ENCODE results near the gene MTARC2. TPM values are rescaled to one million over a fixed set of nuclear protein-coding genes. Genes with fewer than 3 reads are reported as not detected.
A peak's percentile ranks its signal among the peaks of the same experiment; 100 is the strongest.

The MTARC2 gene
- total and polyA plus RNA-seq, 2 of the 13 experiments (the other 11 are each of a cell fraction or from before 2014, with no cell fraction given) = 8.5 to 10.1 TPM

DNA sequence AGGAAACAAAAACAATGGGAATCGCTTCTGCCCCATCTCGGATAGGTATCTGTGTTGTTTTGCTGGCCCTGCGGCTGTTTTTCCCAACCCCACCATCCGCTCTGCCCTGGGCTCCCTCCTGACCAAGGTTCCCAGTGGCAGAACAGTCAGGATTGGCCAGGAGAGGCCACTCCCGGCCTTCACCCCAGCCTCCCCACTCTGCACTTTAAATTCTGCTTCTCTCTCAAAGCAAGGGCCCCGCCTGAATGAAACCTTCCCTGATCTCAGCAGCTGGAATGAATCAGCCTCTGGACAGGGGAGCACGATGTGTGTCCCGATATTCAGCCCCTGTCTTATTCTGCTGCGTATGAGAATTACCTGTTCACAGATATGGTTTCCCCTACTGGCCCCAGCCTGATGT, 41.6 kb upstream of the MTARC2 start:
- ChIA-PET CTCF (ENCODE audit: low intra/inter-chr PET ratio, low total read pairs) (no interaction called here), POLR2A (no interaction called here)
- in situ Hi-C loops (cut with HindIII; ENCODE audit: extremely low pct_ligation_motif_present, low pct_unique_long_range_greater_than_20kb) (no loop called here), intact Hi-C loops (cut with micrococcal nuclease; ENCODE audit: unreplicated experiment) (no loop called here)
- Histone ChIP-seq H3K9ac (ENCODE audit: insufficient read depth, low read depth, low read length) (no peak overlapping the region), H3K27ac (ENCODE audit: extremely low read length, insufficient read depth, low read length) (no peak overlapping the region), H3K79me2 (ENCODE audit: insufficient read depth, low read length) (no peaks in the 10 kb centered on the region), H3K9me3 (ENCODE audit: low read length) (no peaks in the 10 kb centered on the region), H2AFZ (ENCODE audit: low read length) (peak overlapping the region; percentile 42), H3K4me3 (replicated peaks in 1 of 3; ENCODE audit: insufficient read depth in 1 of 3, low read depth in 2 of 3, low read length in 3 of 3) (0 out of 6 replicates have a peak overlapping the region, but pooled peaks of 1 of the 3 experiments have one; percentile 12), H3K27me3 (ENCODE audit: control insufficient read depth in 1 of 2, insufficient read depth in 2 of 2, low read length in 2 of 2) (no peaks in the 10 kb centered on the region), H4K20me1 (ENCODE audit: insufficient read depth, low read length) (no peaks in the 10 kb centered on the region), H3K4me2 (ENCODE audit: low read depth, low read length) (peak overlapping the region; percentile 49; the same call in 1 of the 2 replicates), H3K4me1 (ENCODE audit: insufficient read depth, low read length) (peaks cover 81% of the 10 kb centered on the region), H3K36me3 (replicated peaks in 1 of 2; ENCODE audit: control insufficient read depth in 1 of 2, insufficient read depth in 2 of 2, low read length in 2 of 2) (no peaks in the 10 kb centered on the region)
- FAIRE-seq = no peak
- no TSS peak for BruUV-seq (replicated peaks)
- TF ChIP-seq RELA (CRISPR knock-in tag; IDR thresholded peaks at IDR 0.05) (no peak), ZNF770 (CRISPR knock-in tag; IDR thresholded peaks at IDR 0.05) (peak; percentile 90)
- DNase-seq (ENCODE audit: low spot score) = no peak
- 35% methylated on average over 9 of the region's 9 CpGs for WGBS (ENCODE audit: low lambda C conversion rate)
- peak; percentile 66 for ATAC-seq

- Histone ChIP-seq H3K27ac (ENCODE audit: extremely low read length, insufficient read depth, low read length) (no peak overlapping the region), H3K79me2 (ENCODE audit: insufficient read depth, low read length) (no peaks in the 10 kb centered on the region), H3K27me3 (ENCODE audit: control insufficient read depth in 1 of 2, insufficient read depth in 2 of 2, low read length in 2 of 2) (no peaks in the 10 kb centered on the region), H3K4me3 (replicated peaks in 1 of 3; ENCODE audit: insufficient read depth in 1 of 3, low read depth in 2 of 3, low read length in 3 of 3) (no peak overlapping the region), H3K4me2 (ENCODE audit: low read depth, low read length) (no peak overlapping the region), H3K9ac (ENCODE audit: insufficient read depth, low read depth, low read length) (no peak overlapping the region), H3K4me1 (ENCODE audit: insufficient read depth, low read length) (peaks cover 87% of the 10 kb centered on the region), H3K9me3 (ENCODE audit: low read length) (no peaks in the 10 kb centered on the region), H4K20me1 (ENCODE audit: insufficient read depth, low read length) (no peaks in the 10 kb centered on the region), H2AFZ (ENCODE audit: low read length) (no peak overlapping the region), H3K36me3 (replicated peaks in 1 of 2; ENCODE audit: control insufficient read depth in 1 of 2, insufficient read depth in 2 of 2, low read length in 2 of 2) (no peaks in the 10 kb centered on the region)
- POLR2A ChIA-PET = no interaction called here
- FAIRE-seq (no peak), DNase-seq (ENCODE audit: low spot score) (no peak), ATAC-seq (no peak; the same call in 2 of the 3 replicates)
- intact Hi-C loops (cut with micrococcal nuclease; ENCODE audit: unreplicated experiment) = no loop called here
- CTCF ChIA-PET (ENCODE audit: low intra/inter-chr PET ratio, low total read pairs) = no interaction called here
- WGBS (ENCODE audit: low lambda C conversion rate) = 66% methylated on average over 7 of the region's 10 CpGs
- in situ Hi-C loops (cut with HindIII; ENCODE audit: extremely low pct_ligation_motif_present, low pct_unique_long_range_greater_than_20kb) = no loop called here
- BruUV-seq (replicated peaks) = no TSS peak
- no peak for TF ChIP-seq THRA (CRISPR knock-in tag; IDR thresholded peaks at IDR 0.05; ENCODE audit: borderline replicate concordance)
- TF ChIP-seq RCOR2 (CRISPR knock-in tag; IDR thresholded peaks at IDR 0.05) = no peak
- no peak for TF ChIP-seq ZNF121 (CRISPR knock-in tag; IDR thresholded peaks at IDR 0.05)
- TF ChIP-seq TP53 (CRISPR knock-in tag; conservative IDR thresholded peaks at IDR 0.05) = no peak
- TF ChIP-seq ZNF234 (CRISPR knock-in tag; conservative IDR thresholded peaks at IDR 0.05) = no peak
- TF ChIP-seq KLF6 (CRISPR knock-in tag; IDR thresholded peaks at IDR 0.05) = no peak
- TF ChIP-seq FOSL1 (CRISPR knock-in tag; IDR thresholded peaks at IDR 0.05; ENCODE audit: borderline replicate concordance) = no peak
- TF ChIP-seq HMG20A (CRISPR knock-in tag; IDR thresholded peaks at IDR 0.05; ENCODE audit: borderline replicate concordance) = no peak
- TF ChIP-seq RXRB (CRISPR knock-in tag; IDR thresholded peaks at IDR 0.05; ENCODE audit: borderline replicate concordance) = no peak
- TF ChIP-seq MLX (CRISPR knock-in tag; IDR thresholded peaks at IDR 0.05) = no peak
Observed at GRCh38 chr1:220707160-220707559, 41.0 kb upstream of the MTARC2 start.

Measured in HepG2 (cell line).